Mesenchymal stem cell (in vitro differentiated cells and primary cell): ENCODE results near the gene PPP1R12B.
"Not testable (repeated sequence)": the region's sequence is repeated elsewhere in the genome, so short reads cannot be mapped to it uniquely, and the experiment has no call there.

Experiments
- DNase-seq: peaks from one replicate; pipeline ENCODE4 v3.0.0-alpha.2; 2013
- H2AFZ ChIP-seq: one replicate; pipeline ENCODE4 v1.6.1; 2013; ENCODE audit warnings: low read depth, mild to moderate bottlenecking, control low read depth, inconsistent platforms, low read length, moderate library complexity
- H2AK5ac ChIP-seq: 2 replicates; pipeline ENCODE4 v1.6.1; 2013; ENCODE audit warnings: low read length, moderate library complexity, mild to moderate bottlenecking, inconsistent platforms; ENCODE audit not compliant: severe bottlenecking
- H2BK120ac ChIP-seq: one replicate; pipeline ENCODE4 v1.6.1; 2013; ENCODE audit warnings: low read depth, mild to moderate bottlenecking, inconsistent platforms, low read length, moderate library complexity
- H2BK12ac ChIP-seq, 2 experiments: one replicate each; pipeline ENCODE4 v1.6.1; 2013; ENCODE audit warnings: inconsistent platforms in 2 of 2, low read length in 2 of 2, mild to moderate bottlenecking in 2 of 2, moderate library complexity in 2 of 2, control low read depth in 1 of 2
- H2BK15ac ChIP-seq: one replicate; pipeline ENCODE4 v1.6.1; 2013; ENCODE audit warnings: mild to moderate bottlenecking, low read depth, inconsistent platforms; ENCODE audit not compliant: poor library complexity, severe bottlenecking
- H2BK5ac ChIP-seq: 2 replicates; pipeline ENCODE4 v1.6.1; 2013; ENCODE audit warnings: low read depth, mild to moderate bottlenecking, low read length, control low read depth, inconsistent platforms; ENCODE audit not compliant: poor library complexity, severe bottlenecking
- H3K14ac ChIP-seq, 2 experiments: one replicate each; pipeline ENCODE4 v1.6.1; 2013; ENCODE audit warnings: inconsistent platforms in 2 of 2, low read length in 2 of 2, control low read depth in 1 of 2, mild to moderate bottlenecking in 1 of 2, moderate library complexity in 1 of 2
- H3K18ac ChIP-seq, 2 experiments: one replicate each; pipeline ENCODE4 v1.6.1; 2013; ENCODE audit warnings: inconsistent platforms in 2 of 2, low read length in 2 of 2, control low read depth in 1 of 2, low read depth in 1 of 2, mild to moderate bottlenecking in 1 of 2
- H3K23ac ChIP-seq, 2 experiments: one replicate each; pipeline ENCODE4 v1.6.1; 2013; ENCODE audit warnings: inconsistent platforms in 2 of 2, low read length in 2 of 2, mild to moderate bottlenecking in 2 of 2, moderate library complexity in 2 of 2, control low read depth in 1 of 2
- H3K27ac ChIP-seq: 2 replicates; pipeline ENCODE4 v1.5.1; 2013; ENCODE audit warnings: mild to moderate bottlenecking, moderate library complexity, low read length, control low read depth, inconsistent platforms; ENCODE audit not compliant: poor library complexity, severe bottlenecking
- H3K27me3 ChIP-seq, 2 experiments: 2 replicates each; pipeline versions ENCODE4 v1.6.1 to v1.7.0; 2013; ENCODE audit warnings: low read length in 2 of 2, mild to moderate bottlenecking in 2 of 2, moderate library complexity in 2 of 2, control low read depth in 1 of 2, inconsistent platforms in 1 of 2; ENCODE audit not compliant: control insufficient read depth in 1 of 2, insufficient read depth in 1 of 2
- H3K36me3 ChIP-seq, 2 experiments: 2 replicates each; pipeline versions ENCODE4 v1.6.1 to v1.7.0; 2013; ENCODE audit warnings: low read length in 2 of 2, control low read depth in 1 of 2, inconsistent platforms in 1 of 2, low read depth in 1 of 2, mild to moderate bottlenecking in 1 of 2; ENCODE audit not compliant: insufficient read depth in 2 of 2, control insufficient read depth in 1 of 2
- H3K4ac ChIP-seq, 2 experiments: one replicate each; pipeline ENCODE4 v1.6.1; 2013; ENCODE audit warnings: inconsistent platforms in 2 of 2, low read length in 2 of 2, mild to moderate bottlenecking in 2 of 2, moderate library complexity in 2 of 2, control low read depth in 1 of 2, low read depth in 1 of 2
- H3K4me1 ChIP-seq: 2 replicates; pipeline ENCODE4 v1.6.1; 2013; ENCODE audit warnings: low read depth, low read length, control low read depth; ENCODE audit not compliant: control insufficient read depth, insufficient read depth
- H3K4me2 ChIP-seq: 2 replicates; pipeline ENCODE4 v1.6.1; 2013; ENCODE audit warnings: low read length, mild to moderate bottlenecking, inconsistent platforms; ENCODE audit not compliant: poor library complexity, severe bottlenecking
- H3K4me3 ChIP-seq, 2 experiments: 2 replicates each; pipeline versions ENCODE4 v1.5.1 to v1.7.0; 2013; ENCODE audit warnings: low read length in 2 of 2, mild to moderate bottlenecking in 2 of 2, control low read depth in 1 of 2, low read depth in 1 of 2; ENCODE audit not compliant: insufficient read depth in 1 of 2
- H3K79me1 ChIP-seq: replicated peaks from 2 replicates; pipeline ENCODE4 v1.6.1; 2013; ENCODE audit warnings: mild to moderate bottlenecking, control low read depth, low read length, inconsistent platforms; ENCODE audit not compliant: poor library complexity, severe bottlenecking
- H3K9ac ChIP-seq: 2 replicates; pipeline ENCODE4 v1.7.0; 2013; ENCODE audit warnings: mild to moderate bottlenecking, low read length, moderate library complexity
- H3K9me3 ChIP-seq: 2 replicates; pipeline ENCODE4 v1.7.0; 2013; ENCODE audit warnings: mild to moderate bottlenecking, low read length; ENCODE audit not compliant: control insufficient read depth
- H4K8ac ChIP-seq: one replicate; pipeline ENCODE4 v1.6.1; 2013; ENCODE audit warnings: inconsistent platforms, mild to moderate bottlenecking, low read length, moderate library complexity
- H4K91ac ChIP-seq: one replicate; pipeline ENCODE4 v1.6.1; 2013; ENCODE audit warnings: mild to moderate bottlenecking, low read length, inconsistent platforms
- WGBS: methylation state at CpG from one replicate; pipeline ENCODE4 v1.1.7; 2013; ENCODE audit warnings: mixed read lengths; 5-methylcytosine and 5-hydroxymethylcytosine counted together

PPP1R12B gene

DNA sequence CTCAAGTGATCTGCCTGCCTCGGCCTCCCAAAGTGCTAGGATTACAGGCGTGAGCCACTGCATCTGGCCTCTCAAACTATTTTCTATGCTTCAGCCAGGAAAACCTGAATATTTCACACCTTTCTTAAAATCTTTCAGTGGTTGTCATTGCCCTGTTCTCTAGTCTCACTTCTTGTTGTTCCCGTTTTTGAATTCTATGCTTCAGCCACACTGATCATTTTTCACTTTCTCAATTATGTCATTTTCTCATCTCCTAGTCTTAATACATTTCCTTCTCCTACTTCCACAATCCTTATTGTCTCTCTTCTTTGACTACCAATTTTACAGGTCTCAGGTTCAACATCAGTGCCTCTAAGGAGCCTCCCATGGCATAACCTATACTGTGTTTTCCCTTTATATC lies 26.7 kb downstream of the PPP1R12B start:
- H2BK5ac ChIP-seq, H4K8ac ChIP-seq, H3K4me2 ChIP-seq, H2BK12ac ChIP-seq, H3K79me1 ChIP-seq, H2AFZ ChIP-seq, H3K36me3 ChIP-seq, H3K14ac ChIP-seq, H3K4me3 ChIP-seq, H3K9me3 ChIP-seq, H2AK5ac ChIP-seq, H3K27ac ChIP-seq, H4K91ac ChIP-seq, H3K18ac ChIP-seq, H3K23ac ChIP-seq, H3K9ac ChIP-seq, H2BK15ac ChIP-seq, H3K4ac ChIP-seq, H3K27me3 ChIP-seq, DNase-seq, H2BK120ac ChIP-seq, H3K4me1 ChIP-seq: not testable (repeated sequence)
- 93% methylated on average over 3 of the region's 3 CpGs for WGBS

DNA sequence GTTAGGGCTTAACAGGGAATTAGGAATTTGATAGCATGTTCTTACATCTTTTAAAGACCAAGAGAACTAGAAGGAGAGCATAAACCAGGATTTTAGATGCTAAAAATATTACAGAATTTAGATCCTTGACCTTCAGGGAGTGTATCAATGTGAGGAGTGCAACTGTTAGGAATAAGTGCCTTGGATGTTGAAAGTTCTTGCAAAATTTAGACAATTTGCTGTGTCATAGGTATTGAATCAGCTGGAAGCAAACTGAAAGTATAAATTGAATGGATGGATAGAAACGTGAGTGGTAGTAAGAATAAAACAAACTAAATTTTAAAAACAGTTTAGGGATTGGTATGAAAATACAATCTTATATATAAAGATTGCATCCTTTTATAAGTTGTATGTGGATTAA lies 27.7 kb downstream of the PPP1R12B start:
- Histone ChIP-seq H2AK5ac (no peak overlapping the region), H4K8ac (no peak overlapping the region), H2BK15ac (no peak overlapping the region)

DNA sequence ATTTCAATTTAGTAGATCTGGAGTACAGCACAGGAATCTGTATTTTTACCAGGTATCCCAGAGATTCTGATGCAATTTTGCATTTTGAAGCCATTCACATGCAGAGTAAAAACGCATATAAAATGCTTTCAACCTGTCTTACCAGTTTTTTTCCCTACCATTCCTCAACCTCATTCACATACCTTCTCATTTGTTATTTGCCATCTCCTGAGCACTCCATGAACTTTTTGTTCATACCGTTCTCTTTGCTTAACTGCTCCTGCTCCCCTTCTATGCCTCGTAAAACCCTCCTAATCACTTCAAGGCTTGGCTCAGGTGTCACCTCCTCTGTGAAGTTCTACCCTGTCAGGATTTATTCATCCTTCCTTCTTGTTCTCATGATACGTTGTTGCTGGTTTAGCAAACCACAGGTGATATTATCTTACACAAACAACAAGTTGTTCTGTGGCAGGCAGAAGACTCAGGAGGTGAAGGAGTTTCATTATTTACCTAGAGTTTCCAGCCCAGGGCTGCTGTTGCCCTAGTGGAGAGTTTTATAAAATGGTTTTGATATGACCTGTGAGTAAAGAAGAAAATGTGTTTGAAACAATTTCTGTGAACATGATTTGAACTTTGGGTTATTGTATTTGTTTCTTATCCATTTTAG lies 31.5 kb downstream of the PPP1R12B start:
- H3K18ac ChIP-seq, H2BK12ac ChIP-seq, H3K14ac ChIP-seq, H2AFZ ChIP-seq, H3K27me3 ChIP-seq, H2AK5ac ChIP-seq, H3K9ac ChIP-seq, H3K79me1 ChIP-seq, H2BK5ac ChIP-seq, H3K36me3 ChIP-seq, DNase-seq, H2BK15ac ChIP-seq, H4K91ac ChIP-seq, H3K4me1 ChIP-seq, H3K4ac ChIP-seq, H4K8ac ChIP-seq, H3K9me3 ChIP-seq, H2BK120ac ChIP-seq, H3K4me3 ChIP-seq, H3K23ac ChIP-seq: not testable (repeated sequence)
- 36% methylated on average over 3 of the region's 4 CpGs for WGBS
- Histone ChIP-seq H3K27ac (peak overlapping the region; percentile 75), H3K4me2 (peak overlapping the region; percentile 58)

More for the DNA sequence above, 27.7 kb downstream of the PPP1R12B start:
- H3K4me1 ChIP-seq = no peaks in the 10 kb centered on the region
- whole genome bisulfite sequencing = no CpG with 5 or more reads among the region's 1 CpG
- H4K91ac ChIP-seq = no peak overlapping the region
- H3K14ac ChIP-seq = no peak overlapping the region
- no peak overlapping the region for H3K23ac ChIP-seq
- H3K4me2 ChIP-seq = no peak overlapping the region
- no peaks in the 10 kb centered on the region for H3K36me3 ChIP-seq
- H2AFZ ChIP-seq = no peak overlapping the region
- H2BK12ac ChIP-seq = no peak overlapping the region
- no peaks in the 10 kb centered on the region for H3K9me3 ChIP-seq
- no peak overlapping the region for H3K4me3 ChIP-seq
- peaks cover 3% of the 10 kb centered on the region for H3K79me1 ChIP-seq
- no peak overlapping the region for H3K18ac ChIP-seq
- no peak overlapping the region for H2BK5ac ChIP-seq
- DNase-seq = peak; percentile 26
- H3K27ac ChIP-seq = no peak overlapping the region
- no peaks in the 10 kb centered on the region for H3K27me3 ChIP-seq
- H3K9ac ChIP-seq = peak overlapping the region; percentile 65
- no peak overlapping the region for H3K4ac ChIP-seq
- H2BK120ac ChIP-seq = no peak overlapping the region

DNA sequence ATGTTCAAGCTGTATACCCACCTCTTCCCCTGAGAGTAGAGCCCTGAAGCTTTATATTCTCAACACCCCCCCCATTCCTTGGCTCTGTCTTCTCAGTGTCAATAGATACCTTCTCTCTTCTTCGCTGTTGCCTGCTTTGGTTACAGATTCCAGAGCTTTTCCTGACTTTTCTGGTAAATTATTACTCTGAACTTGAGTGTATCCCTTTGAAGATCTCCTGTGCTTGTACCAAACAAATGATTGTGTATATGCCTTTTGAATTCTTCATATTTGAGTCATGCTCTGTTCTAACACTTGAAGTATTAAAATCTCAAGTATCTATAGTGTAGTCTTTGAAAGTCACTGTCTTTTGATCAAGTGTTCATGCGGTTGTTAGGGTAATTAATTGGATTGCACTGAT lies 32.0 kb downstream of the PPP1R12B start:
- not testable (repeated sequence) for H2BK12ac ChIP-seq, H3K36me3 ChIP-seq

More for the DNA sequence above, 32.0 kb downstream of the PPP1R12B start:
- H2AK5ac ChIP-seq, H3K27me3 ChIP-seq, H2BK15ac ChIP-seq, H3K4me1 ChIP-seq, H3K4me3 ChIP-seq, H3K79me1 ChIP-seq, H2BK120ac ChIP-seq, H4K8ac ChIP-seq, H3K23ac ChIP-seq, H2AFZ ChIP-seq, H3K18ac ChIP-seq, H3K9me3 ChIP-seq, H3K4ac ChIP-seq, H4K91ac ChIP-seq, H3K9ac ChIP-seq, H3K14ac ChIP-seq, H2BK5ac ChIP-seq: not testable (repeated sequence)
- peak; percentile 16 for DNase-seq
- peak overlapping the region; percentile 75 for H3K27ac ChIP-seq
- peak overlapping the region; percentile 58 for H3K4me2 ChIP-seq
- WGBS = 11% methylated on average over 1 of the region's 2 CpGs
